Measurements from ENCODE around the gene SCRN2.

Gene SCRN2

GRCh38 chr17:47846716-47847340, 5.8 kb upstream of the SCRN2 start:
- no peak for DNase-seq (ENCODE audit: low read depth)

DNA sequence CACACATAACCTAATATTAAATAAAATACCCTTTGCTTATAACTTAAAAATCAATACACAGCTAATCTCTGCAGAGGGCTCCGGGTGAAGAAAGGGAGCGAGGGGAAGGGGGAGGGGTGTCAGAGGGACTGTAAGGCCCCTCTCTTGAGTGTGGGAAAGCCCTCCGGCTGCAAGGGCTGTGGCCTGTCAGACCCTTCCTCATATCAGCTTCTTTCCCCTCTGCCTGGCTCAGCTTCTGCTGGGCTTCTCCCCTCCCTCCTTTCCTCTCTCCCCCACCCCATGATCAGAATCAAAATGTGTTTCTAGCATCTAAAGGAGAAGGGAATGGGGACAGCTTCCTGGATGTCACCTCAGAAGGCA, 4.6 kb upstream of the SCRN2 start:
- no peak for DNase-seq (ENCODE audit: low read depth)

- DNase-seq (ENCODE audit: low read depth), result no peak
These were observed 4.0 kb upstream of the SCRN2 start for GRCh38 chr17:47844814-47845715.

DNA sequence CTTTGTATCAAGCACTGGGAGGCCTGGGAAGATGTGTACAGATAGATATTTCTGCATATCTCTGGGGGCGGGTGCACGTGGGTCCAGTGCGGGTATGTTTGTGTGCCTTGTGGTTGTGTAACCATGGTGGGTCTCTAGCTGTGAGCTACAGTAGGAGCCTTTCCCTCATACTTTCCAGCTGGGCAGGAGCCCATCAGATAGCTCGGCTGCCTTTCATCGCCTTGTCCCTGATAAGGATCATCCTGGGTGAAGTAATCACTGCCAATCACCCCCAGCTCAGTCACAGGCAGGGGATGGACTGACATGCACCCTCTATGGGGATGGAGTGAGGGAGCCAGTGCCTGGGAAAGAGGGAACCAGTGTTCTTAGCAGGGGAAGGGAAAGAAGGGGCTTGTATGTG, 3.2 kb upstream of the SCRN2 start:
- no peak for DNase-seq (ENCODE audit: low read depth)

DNA sequence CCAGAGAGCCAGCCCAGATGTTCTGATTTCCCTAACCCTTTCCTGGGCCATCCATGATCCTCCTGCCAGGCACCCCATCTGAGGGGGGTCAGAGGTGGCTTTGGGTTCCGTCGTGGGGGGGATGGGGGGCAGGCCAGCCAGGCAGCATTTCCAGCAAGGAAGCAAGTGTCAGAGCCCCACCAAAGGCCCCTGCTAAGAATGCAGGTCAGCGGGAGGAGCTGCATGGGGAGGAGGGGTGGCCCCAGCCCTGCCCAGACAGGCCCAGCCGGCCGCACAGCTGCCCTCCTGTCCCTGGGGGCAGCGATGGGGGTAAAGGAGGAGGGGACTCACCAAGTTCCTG, 2.3 kb upstream of the SCRN2 start:
- no peak for DNase-seq (ENCODE audit: low read depth)

GRCh38 chr17:47841488-47842291, 617 bp upstream of the SCRN2 start:
- no peak for DNase-seq (ENCODE audit: low read depth)

GRCh38 chr17:47840001-47840741, 902 bp downstream of the SCRN2 start:
- no peak for DNase-seq (ENCODE audit: low read depth)

GRCh38 chr17:47839071-47839470, 2.0 kb downstream of the SCRN2 start:
- DNase-seq (ENCODE audit: low read depth), result no peak

DNA sequence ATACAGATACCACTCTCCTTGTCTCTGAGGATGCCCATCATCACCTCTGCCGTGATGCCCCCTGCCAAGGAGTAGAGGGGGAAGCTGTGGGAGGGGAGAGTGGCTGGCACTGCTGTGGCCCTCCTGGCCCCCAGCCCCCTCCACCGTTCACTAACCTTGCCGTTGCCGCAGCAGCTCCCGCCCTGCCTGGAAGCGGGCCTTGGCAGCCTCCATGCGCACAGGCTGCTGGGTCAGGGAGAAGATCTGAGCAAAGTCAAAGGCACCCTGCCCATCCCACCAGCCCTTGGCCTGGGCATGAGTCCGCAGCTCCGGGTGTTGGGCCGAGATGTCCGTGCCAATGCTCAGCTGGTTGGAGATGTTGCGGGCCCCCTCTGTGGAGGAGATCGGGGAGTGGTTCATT, 2.4 kb downstream of the SCRN2 start:
- DNase-seq (ENCODE audit: low read depth), result no peak

DNA sequence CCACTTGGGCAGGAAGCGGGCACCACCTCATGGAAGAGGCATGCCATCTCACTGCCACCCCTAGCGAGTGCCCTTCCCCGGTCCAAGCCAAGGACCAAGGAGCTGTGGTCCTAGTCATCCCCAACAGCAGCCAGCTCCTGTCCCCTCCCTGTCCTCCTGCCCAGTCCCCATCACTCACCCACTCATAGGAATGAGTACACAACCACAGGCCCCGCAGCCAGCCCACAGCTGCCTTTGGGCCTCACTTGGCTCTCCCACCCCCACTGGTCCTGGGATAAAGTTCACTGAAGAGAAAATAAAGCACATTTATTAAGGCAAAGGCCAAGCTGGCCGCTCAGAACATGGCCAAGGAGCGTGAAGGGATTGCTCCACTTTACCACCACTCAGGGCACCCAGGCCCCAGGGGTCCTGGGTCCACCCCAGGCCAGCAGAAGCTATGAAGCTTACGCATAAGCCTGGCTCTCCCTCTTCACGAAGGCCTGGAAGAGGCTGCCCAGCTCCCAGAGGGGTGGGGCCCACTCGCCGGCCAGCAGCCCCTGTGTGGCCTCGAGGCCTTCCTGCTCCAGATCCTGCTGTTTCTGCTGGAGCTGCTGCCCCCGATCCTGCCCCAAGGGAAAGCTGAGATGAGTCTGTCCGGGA, 3.6 kb downstream of the SCRN2 start:
- no peak for DNase-seq (ENCODE audit: low read depth)

DNA sequence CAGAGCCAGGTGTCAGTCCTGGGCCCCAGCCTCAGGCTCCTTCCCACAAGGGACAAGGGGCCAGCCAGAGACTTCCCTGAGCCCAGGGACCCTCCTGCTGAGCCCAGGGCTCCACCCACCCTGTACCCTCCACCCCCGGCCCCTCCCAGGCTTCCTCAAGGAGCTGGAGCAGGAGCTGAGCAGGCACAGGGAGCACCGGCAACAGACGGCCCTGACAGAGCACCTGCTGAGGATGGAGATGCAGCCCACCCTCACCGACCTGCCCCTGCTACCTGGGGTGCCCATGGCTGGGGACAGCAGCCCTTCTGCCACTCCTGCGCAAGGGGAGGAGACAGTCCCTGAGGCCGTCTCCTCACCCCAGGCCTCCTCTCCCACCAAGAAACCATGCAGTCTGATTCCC, 4.5 kb downstream of the SCRN2 start:
- no peak for DNase-seq (ENCODE audit: low read depth)

- no peak for DNase-seq (ENCODE audit: low read depth)
These were observed 6.3 kb downstream of the SCRN2 start for GRCh38 chr17:47834756-47835155.

- DNase-seq (ENCODE audit: low read depth), result no peak
These were observed 9.1 kb downstream of the SCRN2 start for GRCh38 chr17:47831934-47832327.

GRCh38 chr17:47831003-47831933, 9.8 kb downstream of the SCRN2 start, which contains the start of the genes LRRC46 and MRPL10:
TSS of gene LRRC46 (plus strand) at chr17:47831670. CDS start at chr17:47831990, 320 bp downstream.
TSS of gene MRPL10 (minus strand) at chr17:47831541. CDS start at chr17:47831511, 30 bp downstream.
- DNase-seq (ENCODE audit: low read depth), result peak; percentile 61

- DNase-seq (ENCODE audit: low read depth), result no peak
These were observed 10.6 kb downstream of the SCRN2 start for GRCh38 chr17:47830396-47831002.

- DNase-seq (ENCODE audit: low read depth), result no peak
These were observed 11.2 kb downstream of the SCRN2 start for GRCh38 chr17:47829870-47830269.

DNA sequence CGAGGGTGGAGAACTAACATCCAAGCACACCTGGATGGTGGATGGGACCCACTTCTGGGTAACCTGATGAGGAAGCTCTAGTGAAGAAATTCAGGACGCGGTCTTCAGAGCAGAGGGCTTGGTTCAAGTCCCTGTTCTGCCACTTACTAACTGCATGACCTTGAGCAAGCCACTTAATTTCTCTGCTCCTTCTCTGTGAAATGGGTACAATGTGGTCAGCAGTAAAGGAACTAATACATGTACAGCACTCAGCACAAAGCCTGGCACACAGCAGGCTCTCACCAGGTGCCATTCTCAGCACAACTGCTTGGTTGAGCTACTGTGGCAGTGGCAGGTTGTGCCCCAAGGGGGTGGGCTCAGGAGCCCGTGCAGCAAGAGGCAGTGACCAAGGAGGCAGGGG, 17.6 kb downstream of the SCRN2 start:
- DNase-seq (ENCODE audit: low read depth), result no peak

- no peak for DNase-seq (ENCODE audit: low read depth)
These were observed 18.3 kb downstream of the SCRN2 start for GRCh38 chr17:47822785-47823184.

- DNase-seq (ENCODE audit: low read depth), result no peak
These were observed 19.4 kb downstream of the SCRN2 start, which contains the start of gene OSBPL7 for GRCh38 chr17:47821424-47822391. TSS of gene OSBPL7 (minus strand) at chr17:47821794. CDS start at chr17:47820278, 1,516 bp downstream.
